GM19463 (cell line): Measurements from ENCODE around the gene PACS1.

Source experiments
- ATAC-seq: cut with Tn5 transposase; IDR thresholded peaks from one replicate; pipeline ENCODE4 v1.9.1; 2021; ENCODE audit warnings: mild to moderate bottlenecking, moderate library complexity; ENCODE audit not compliant: unreplicated experiment

PACS1 gene

GRCh38 chr11:66048547-66049323 is 21.3 kb upstream of the PACS1 start, which contains the start of gene GAL3ST3:
TSS of gene GAL3ST3 (minus strand) at chr11:66049161. CDS start at chr11:66045415, 3,746 bp downstream.
- no peak for ATAC-seq

- ATAC-seq: no peak
Measured at GRCh38 chr11:66050581-66051231, 19.4 kb upstream of the PACS1 start.

GRCh38 chr11:66051371-66051765 is 18.7 kb upstream of the PACS1 start:
- no peak for ATAC-seq

GRCh38 chr11:66051766-66052663 is 18.1 kb upstream of the PACS1 start, which contains the start of gene SF3B2:
TSS of gene SF3B2 (plus strand) at chr11:66052364. CDS start at chr11:66052385, 21 bp downstream.
- ATAC-seq: peak; percentile 92

- no peak for ATAC-seq
Measured at GRCh38 chr11:66052664-66052982, 17.4 kb upstream of the PACS1 start.

- ATAC-seq: no peak
Measured at GRCh38 chr11:66055021-66055420, 15.1 kb upstream of the PACS1 start.

GRCh38 chr11:66056501-66056900 is 13.6 kb upstream of the PACS1 start:
- no peak for ATAC-seq

- no peak for ATAC-seq
Measured at GRCh38 chr11:66059966-66060680, 9.9 kb upstream of the PACS1 start.

- no peak for ATAC-seq
Measured at GRCh38 chr11:66061268-66061667, 8.8 kb upstream of the PACS1 start.

GRCh38 chr11:66062408-66062807 is 7.7 kb upstream of the PACS1 start:
- ATAC-seq: no peak

- no peak for ATAC-seq
Measured at GRCh38 chr11:66063900-66064299, 6.2 kb upstream of the PACS1 start.

GRCh38 chr11:66064571-66064970 is 5.5 kb upstream of the PACS1 start:
- ATAC-seq: no peak

GRCh38 chr11:66066751-66067150 is 3.3 kb upstream of the PACS1 start:
- ATAC-seq: no peak

GRCh38 chr11:66067640-66068039 is 2.4 kb upstream of the PACS1 start:
- ATAC-seq: no peak

GRCh38 chr11:66068154-66068821 is 1.8 kb upstream of the PACS1 start:
- ATAC-seq: no peak

GRCh38 chr11:66068923-66069714 is 953 bp upstream of the PACS1 start:
- ATAC-seq: peak; percentile 33

- peak; percentile 1 for ATAC-seq
Measured at GRCh38 chr11:66070604-66071380, 720 bp downstream of the PACS1 start.

GRCh38 chr11:66071381-66071801 is 1.3 kb downstream of the PACS1 start:
- no peak for ATAC-seq

- no peak for ATAC-seq
Measured at GRCh38 chr11:66072081-66072480, 2.0 kb downstream of the PACS1 start.
